Tibial nerve (tissue), 4 donors: Measurements from ENCODE around the gene KLHL13.

ENCODE experiments used
- CTCF ChIP-seq, 5 experiments: fragments of 200-600 bp in 3 of 5; fragments of 450-650 bp in 2 of 5; sonication (generic) in 3 of 5; IDR thresholded peaks; one replicate each; pipeline ENCODE4 v1.5.1; 2016 to 2019; ENCODE audit warnings: antibody characterized with exemption in 5 of 5, mild to moderate bottlenecking in 3 of 5, moderate library complexity in 2 of 5
- EP300 ChIP-seq, 2 donors: sonication (generic); formaldehyde crosslinking; IDR thresholded peaks; one replicate each; pipeline ENCODE4 v1.6.1; 2017; ENCODE audit warnings: antibody characterized with exemption in 2 of 2, mild to moderate bottlenecking in 1 of 2
- POLR2A ChIP-seq, 2 donors: fragments of 450-650 bp; IDR thresholded peaks; one replicate each; pipeline ENCODE4 v1.6.1; 2017; ENCODE audit warnings: antibody characterized with exemption in 2 of 2, mild to moderate bottlenecking in 2 of 2, moderate library complexity in 2 of 2

GRCh38 chrX:118152721-118153120, 36.1 kb upstream of the KLHL13 start:
- no peak for TF ChIP-seq EP300 (IDR thresholded peaks at IDR 0.05)
- TF ChIP-seq CTCF (IDR thresholded peaks at IDR 0.05): no peak
- no peak for TF ChIP-seq POLR2A (IDR thresholded peaks at IDR 0.05)
